Peyer's patch (tissue), 4 donors: ENCODE measurements around the gene PCBP3. TPM values are rescaled to one million over a fixed set of nuclear protein-coding genes. Genes with fewer than 3 reads are reported as not detected.

Experiments
- DNase-seq, 3 donors: peaks; one replicate each; pipeline ENCODE4 v3.0.0-alpha.2; 2017 to 2019
- H3K27ac ChIP-seq, 4 donors: fragments of 200-600 bp; sonication (generic); one replicate each; pipeline ENCODE4 v1.5.1; 2016 to 2019
- H3K27me3 ChIP-seq, 2 donors: fragments of 200-600 bp; sonication (generic); one replicate each; pipeline ENCODE4 v1.5.1; 2019
- H3K36me3 ChIP-seq, 3 donors: fragments of 200-600 bp; sonication (generic); one replicate each; pipeline ENCODE4 v1.5.1; 2016 to 2019
- H3K4me1 ChIP-seq, 4 donors: fragments of 200-600 bp; sonication (generic); one replicate each; pipeline ENCODE4 v1.5.1; 2016 to 2019
- H3K4me3 ChIP-seq, 4 donors: fragments of 200-600 bp; sonication (generic); 1 replicate in 3 of 4; 2 replicates in 1 of 4; pipeline ENCODE4 v1.5.1; 2016 to 2019; ENCODE audit warnings: mild to moderate bottlenecking in 1 of 4
- H3K9me3 ChIP-seq, 4 donors: fragments of 200-600 bp; sonication (generic); one replicate each; pipeline ENCODE4 v1.5.1; 2016 to 2019; ENCODE audit warnings: mild to moderate bottlenecking in 1 of 4
- CTCF ChIP-seq, 6 experiments: fragments of 450-650 bp in 4 of 6; fragments of 200-600 bp in 2 of 6; sonication (generic) in 1 of 6; IDR thresholded peaks; one replicate each; pipeline ENCODE4 v1.5.1; 2017 to 2019; ENCODE audit warnings: antibody characterized with exemption in 6 of 6, mild to moderate bottlenecking in 3 of 6, moderate library complexity in 1 of 6
- POLR2A ChIP-seq, 2 donors: fragments of 450-650 bp; IDR thresholded peaks; one replicate each; pipeline ENCODE4 v1.5.1; 2017; ENCODE audit warnings: antibody characterized with exemption in 2 of 2, mild to moderate bottlenecking in 2 of 2, moderate library complexity in 2 of 2
- total RNA-seq, 4 donors: library from RNA; depleted of rRNA; stranded (reverse); fragments of >200 nt; gene quantifications; one replicate each; pipeline ENCODE4 v1.1.0, GENCODE V29; 2016

Gene PCBP3
- total RNA-seq, 4 donors from 2014 or later: 1.1 to 6.0 (median 4.4) TPM; not detected in 1

DNA sequence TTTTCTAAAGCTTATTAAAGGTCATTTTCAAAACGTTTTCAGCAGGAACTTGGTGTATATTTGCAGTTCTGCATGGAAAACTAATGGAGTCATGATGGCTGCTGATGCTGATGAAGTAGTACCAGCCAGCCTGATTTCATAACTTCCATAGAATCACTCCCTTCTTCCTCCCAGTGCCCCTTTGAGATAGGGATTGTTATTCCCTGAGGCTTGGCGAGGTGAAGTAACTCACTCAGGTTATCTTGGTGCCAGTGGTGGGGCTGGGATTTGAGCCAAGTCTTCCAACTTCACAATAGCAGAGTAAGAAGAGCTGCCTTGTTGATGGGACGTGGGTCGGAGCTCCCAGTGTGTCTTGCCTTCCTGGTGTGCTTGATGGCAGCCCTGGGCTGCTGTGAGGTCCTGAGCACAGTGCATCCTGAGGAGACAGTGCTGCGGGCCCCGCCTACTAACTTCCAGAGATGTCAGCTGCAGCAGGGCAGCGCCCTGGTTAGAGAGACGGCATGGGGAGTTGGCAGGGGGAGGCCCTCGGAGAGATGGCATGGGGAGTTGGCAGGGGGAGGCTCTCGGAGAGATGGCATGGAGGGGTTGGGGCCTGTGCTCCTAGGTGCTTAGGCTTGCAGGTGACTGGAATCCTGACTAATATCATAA, 92.6 kb downstream of the PCBP3 start:
- Histone ChIP-seq H3K27me3 (no peaks in the 10 kb centered on the region), H3K9me3 (no peaks in the 10 kb centered on the region), H3K27ac (no peak overlapping the region), H3K4me1 (no peaks in the 10 kb centered on the region), H3K36me3 (no peaks in the 10 kb centered on the region), H3K4me3 (no peak overlapping the region)
- DNase-seq: no peak
- TF ChIP-seq CTCF (IDR thresholded peaks at IDR 0.05): no peak

- Histone ChIP-seq H3K27ac (no peak overlapping the region), H3K9me3 (no peaks in the 10 kb centered on the region), H3K27me3 (no peaks in the 10 kb centered on the region), H3K4me3 (no peak overlapping the region), H3K4me1 (no peaks in the 10 kb centered on the region), H3K36me3 (no peaks in the 10 kb centered on the region)
- TF ChIP-seq CTCF (IDR thresholded peaks at IDR 0.05) (no peak), POLR2A (IDR thresholded peaks at IDR 0.05) (no peak)
- no peak for DNase-seq
Observed at GRCh38 chr21:45736690-45737484, 93.4 kb downstream of the PCBP3 start.

DNA sequence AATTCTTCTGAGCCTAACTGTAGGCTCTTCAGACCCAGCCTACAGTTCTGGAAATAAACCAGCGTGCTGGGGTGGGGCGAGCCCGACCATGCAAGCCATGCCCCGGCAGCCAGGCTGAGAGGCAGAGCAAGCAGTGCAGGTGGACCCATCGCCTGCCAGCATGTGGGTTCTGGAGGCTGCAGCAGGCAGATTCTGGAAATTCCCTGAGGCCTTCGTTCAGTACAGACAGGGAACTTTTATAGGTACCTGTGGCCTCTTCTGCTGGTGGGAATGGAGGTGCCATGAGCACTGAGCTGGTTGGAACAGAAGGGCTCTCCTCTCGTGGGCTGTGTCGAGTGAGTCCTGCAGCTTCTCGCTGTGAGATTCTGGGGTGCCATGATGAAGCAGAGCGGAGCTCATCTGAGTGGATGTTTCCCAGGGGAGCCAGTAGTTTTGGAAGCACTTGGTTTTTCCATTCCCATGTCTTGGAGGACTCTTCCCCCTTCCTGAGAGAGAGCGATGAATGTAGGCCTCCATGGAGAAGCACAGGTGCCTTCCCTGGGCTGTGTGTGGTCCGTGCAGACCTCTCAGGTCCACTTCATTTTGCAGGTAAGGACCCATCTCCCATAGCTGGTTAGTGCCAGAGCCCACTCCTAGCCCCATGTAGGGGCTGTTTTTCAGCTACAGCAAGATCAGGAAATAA, 94.1 kb downstream of the PCBP3 start:
- no peak for DNase-seq
- H3K4me3 ChIP-seq: no peak overlapping the region
- H3K36me3 ChIP-seq: no peaks in the 10 kb centered on the region
- TF ChIP-seq POLR2A (IDR thresholded peaks at IDR 0.05): no peak
- no peak for TF ChIP-seq CTCF (IDR thresholded peaks at IDR 0.05)
- H3K27ac ChIP-seq: no peak overlapping the region
- no peaks in the 10 kb centered on the region for H3K9me3 ChIP-seq
- H3K27me3 ChIP-seq: no peaks in the 10 kb centered on the region
- H3K4me1 ChIP-seq: no peaks in the 10 kb centered on the region

DNA sequence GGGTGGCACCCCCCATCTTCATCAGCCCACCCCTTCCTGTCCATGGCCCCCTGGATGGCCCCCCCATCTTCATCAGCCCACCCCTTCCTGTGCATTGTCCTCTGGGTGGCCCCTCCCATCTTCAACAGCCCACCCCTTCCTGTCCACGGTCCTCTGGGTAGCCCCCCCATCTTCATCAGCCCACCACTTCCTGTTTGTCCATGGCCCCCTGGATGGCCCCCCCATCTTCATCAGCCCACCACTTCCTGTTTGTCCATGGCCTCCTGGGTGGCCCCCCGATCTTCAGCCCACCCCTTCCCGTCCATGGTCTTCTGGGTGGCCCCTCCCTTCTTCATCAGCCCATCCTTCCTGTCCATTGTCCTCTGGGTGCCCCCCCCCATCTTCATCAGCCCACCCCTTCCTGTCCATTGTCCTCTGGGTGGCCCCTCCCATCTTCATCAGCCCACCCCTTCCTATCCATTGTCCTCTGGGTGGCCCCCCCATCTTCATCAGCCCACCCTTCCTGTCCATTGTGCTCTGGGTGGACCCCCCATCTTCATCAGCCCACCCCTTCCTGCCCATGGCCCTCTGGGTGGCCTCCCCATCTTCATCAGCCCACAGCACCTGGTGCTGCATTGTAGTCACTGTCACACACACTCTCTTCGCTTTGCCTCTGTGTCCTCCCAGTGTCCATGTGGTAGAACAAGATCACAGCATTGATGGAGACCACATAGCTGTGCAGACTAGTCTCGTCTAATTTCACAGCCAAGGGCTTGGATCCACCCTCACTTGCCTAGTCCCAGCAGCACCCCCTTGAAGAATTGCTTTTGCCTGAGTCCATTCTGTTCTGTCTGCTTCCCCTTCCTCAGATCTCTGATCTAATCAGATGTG, 95.9 kb downstream of the PCBP3 start:
- H3K4me1 ChIP-seq: no peaks in the 10 kb centered on the region
- no peak overlapping the region for H3K27ac ChIP-seq
- H3K36me3 ChIP-seq: no peaks in the 10 kb centered on the region
- no peak for DNase-seq
- TF ChIP-seq CTCF (IDR thresholded peaks at IDR 0.05) (no peak), POLR2A (IDR thresholded peaks at IDR 0.05) (no peak)
- H3K4me3 ChIP-seq: no peak overlapping the region
- H3K27me3 ChIP-seq: no peaks in the 10 kb centered on the region
- H3K9me3 ChIP-seq: no peaks in the 10 kb centered on the region

DNA sequence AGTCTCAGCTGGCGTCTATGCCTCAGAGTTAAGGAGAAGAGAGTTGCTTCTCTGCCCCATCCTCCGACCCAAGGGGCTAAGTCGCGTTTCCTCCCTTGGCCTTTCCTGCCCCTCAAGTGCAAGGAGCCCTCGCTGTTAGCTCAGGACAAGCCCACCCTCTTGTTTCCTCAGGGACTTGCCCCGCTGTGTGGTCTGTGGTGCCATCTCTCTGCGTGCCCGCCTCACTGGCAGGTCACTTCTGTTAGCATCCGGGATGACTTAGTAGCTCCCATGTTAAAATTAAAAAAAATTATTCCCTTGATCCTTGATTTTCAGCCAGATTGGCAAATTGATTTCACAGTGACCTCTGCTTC, 96.5 kb downstream of the PCBP3 start:
- no peaks in the 10 kb centered on the region for H3K27me3 ChIP-seq
- H3K27ac ChIP-seq: no peak overlapping the region
- no peak for DNase-seq
- H3K4me1 ChIP-seq: no peaks in the 10 kb centered on the region
- no peaks in the 10 kb centered on the region for H3K9me3 ChIP-seq
- TF ChIP-seq CTCF (IDR thresholded peaks at IDR 0.05) (no peak), POLR2A (IDR thresholded peaks at IDR 0.05) (no peak)
- no peaks in the 10 kb centered on the region for H3K36me3 ChIP-seq
- H3K4me3 ChIP-seq: no peak overlapping the region
